Measurements from ENCODE around the gene SORBS2.

DNA sequence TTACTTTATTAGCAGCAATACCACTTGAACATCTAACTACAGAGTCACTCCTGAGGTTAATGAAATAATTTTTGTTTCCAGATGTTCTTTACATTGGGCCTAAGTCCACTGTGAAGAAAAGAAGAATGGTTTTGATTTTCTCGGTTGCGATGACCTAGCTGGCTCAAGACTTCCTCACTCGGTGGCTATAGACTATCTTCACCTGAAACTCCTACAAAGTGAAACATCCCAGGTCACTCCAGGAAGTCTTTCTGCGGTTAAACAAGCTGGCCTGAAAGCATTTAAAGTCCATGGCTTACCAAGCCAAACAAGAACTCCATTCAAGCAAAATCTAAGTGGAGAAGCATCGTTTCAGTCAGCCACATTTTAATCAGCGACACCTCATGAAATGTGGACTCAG lies 13.7 kb upstream of the SORBS2 start:
- TF ChIP-seq, protein P1, sequence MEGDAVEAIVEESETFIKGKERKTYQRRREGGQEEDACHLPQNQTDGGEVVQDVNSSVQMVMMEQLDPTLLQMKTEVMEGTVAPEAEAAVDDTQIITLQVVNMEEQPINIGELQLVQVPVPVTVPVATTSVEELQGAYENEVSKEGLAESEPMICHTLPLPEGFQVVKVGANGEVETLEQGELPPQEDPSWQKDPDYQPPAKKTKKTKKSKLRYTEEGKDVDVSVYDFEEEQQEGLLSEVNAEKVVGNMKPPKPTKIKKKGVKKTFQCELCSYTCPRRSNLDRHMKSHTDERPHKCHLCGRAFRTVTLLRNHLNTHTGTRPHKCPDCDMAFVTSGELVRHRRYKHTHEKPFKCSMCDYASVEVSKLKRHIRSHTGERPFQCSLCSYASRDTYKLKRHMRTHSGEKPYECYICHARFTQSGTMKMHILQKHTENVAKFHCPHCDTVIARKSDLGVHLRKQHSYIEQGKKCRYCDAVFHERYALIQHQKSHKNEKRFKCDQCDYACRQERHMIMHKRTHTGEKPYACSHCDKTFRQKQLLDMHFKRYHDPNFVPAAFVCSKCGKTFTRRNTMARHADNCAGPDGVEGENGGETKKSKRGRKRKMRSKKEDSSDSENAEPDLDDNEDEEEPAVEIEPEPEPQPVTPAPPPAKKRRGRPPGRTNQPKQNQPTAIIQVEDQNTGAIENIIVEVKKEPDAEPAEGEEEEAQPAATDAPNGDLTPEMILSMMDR (conservative IDR thresholded peaks at IDR 0.05; ENCODE audit: low read length): no peak
- no peak for TF ChIP-seq EZH2phosphoT487 (IDR thresholded peaks at IDR 0.05; ENCODE audit: borderline replicate concordance)

Measured in Loucy (cell line).